ENCODE results near the gene MED12.

Gene MED12

DNA sequence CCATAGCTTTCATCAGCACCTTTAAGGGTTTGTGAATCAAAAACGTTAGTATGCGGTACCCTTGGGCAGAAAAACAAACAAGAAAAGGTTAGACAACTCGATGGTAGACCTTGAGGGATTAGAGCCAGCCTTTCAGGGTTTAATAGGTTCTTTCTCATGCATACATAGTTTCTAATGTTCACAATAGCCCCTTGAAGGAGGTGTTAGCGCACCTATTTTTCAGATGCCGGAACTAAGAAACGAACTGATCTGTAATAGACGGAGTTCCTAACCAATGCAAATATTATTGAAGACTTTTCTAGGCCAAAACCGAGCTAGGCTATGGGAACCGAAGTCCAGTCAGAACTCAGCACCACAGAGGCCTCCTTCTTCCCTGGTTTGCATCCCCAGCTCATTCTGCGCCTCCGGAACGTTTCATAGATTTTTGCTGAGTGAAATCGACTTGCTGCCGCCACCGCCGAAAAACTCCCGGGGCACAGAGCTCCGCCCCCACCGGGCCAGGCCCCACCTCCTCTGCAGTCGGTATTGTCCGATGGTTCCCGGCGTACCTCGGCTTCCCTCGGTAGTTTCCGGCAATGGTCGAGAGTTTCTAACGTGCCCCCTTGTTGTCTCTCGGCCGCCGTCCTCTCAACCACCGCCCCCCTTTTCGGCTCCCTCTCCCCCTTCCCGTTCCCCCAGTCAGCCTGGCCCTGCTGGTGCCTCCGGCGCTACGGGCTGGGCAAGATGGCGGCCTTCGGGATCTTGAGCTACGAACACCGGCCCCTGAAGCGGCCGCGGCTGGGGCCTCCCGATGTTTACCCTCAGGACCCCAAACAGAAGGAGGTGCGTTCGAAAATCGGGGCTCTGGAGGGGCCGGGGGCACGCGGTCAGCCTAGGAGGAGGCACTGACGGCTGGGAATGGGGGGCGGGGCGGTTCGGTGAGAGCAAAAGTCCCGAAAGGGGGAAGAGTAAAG, at the start of gene MED12:
TSS of gene MED12 (plus strand) at position 565 of the 953 bp plus-strand sequence. CDS start at position 724, 159 bp downstream.
- DNase-seq: peak; percentile 89 to 91

GRCh38 chrX:71070531-71070930, 47.9 kb upstream of the MED12 start:
- DNase-seq: no peak

GRCh38 chrX:71081330-71082123, 36.9 kb upstream of the MED12 start:
- no peak for DNase-seq

- no peak for DNase-seq
Measured at GRCh38 chrX:71082124-71082647, 36.2 kb upstream of the MED12 start.

- no peak for DNase-seq
Measured at GRCh38 chrX:71082822-71083221, 35.6 kb upstream of the MED12 start.

DNA sequence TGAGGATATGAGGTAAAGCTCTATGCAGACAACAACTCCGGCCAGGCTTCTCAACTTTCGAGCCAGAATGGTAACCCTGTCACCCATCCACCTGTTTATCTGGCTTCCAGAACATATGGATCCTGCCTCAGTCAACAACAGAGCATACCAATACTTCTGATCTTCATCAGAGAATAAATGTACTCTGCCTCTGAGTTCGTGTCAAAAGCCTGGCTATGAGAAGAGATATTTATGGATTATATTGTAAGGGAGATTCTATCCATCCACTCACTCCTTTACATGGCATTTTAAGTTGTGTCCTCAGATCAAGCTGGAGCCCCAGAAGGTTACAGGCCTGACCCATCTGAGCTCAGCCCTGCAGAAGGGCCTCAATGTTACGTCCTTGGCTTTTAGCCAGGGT, 32.5 kb upstream of the MED12 start:
- no peak for DNase-seq

- DNase-seq: no peak
Measured at GRCh38 chrX:71091263-71091662, 27.1 kb upstream of the MED12 start.

DNA sequence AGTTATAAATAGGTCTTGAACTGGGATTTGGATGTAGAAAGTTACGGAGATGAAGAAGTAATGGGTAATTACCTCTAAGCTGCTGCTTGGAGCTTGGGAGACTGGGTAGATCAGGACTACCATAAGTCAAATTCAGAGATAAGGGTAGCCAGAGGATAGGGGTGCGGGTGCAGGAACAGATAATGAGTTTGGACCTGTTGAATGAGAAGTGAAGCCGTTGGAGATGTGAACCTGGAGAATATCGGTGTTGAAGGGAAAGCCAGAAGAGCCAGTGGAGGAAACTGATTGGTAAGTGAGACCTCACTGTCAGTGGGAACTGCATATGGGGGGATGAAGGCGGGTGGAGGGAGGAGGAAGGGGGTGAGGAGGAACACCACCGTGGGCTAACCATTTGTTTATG, 23.4 kb upstream of the MED12 start:
- no peak for DNase-seq

DNA sequence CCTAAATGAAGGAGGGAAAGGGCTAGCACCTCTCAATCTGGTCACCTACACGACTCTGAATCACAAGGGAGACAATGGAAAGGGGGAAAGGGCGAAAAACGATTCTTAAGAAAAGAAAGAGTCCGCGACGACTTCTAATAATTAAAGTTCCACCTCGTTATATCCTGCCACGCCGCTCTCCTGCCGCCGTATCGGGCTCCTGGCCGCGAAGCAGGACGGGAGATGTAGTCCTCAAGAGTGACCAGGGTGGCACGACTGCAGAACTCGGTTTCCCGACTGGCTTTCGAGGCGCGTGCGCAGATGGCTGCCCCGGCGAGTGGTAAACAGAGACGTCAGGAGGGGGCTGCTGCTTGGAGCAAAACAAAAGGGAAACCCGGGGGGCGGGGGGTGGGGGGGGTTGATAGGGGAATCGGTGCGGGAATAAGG, 22.8 kb upstream of the MED12 start, which contains the start of gene FOXO4:
TSS of gene FOXO4 (plus strand) at position 297 of the 426 bp plus-strand sequence. CDS start 678 bp downstream, outside the sequence.
- peak; percentile 88 to 89 for DNase-seq

- DNase-seq: no peak
Measured at GRCh38 chrX:71095981-71096759, 22.2 kb upstream of the MED12 start.

- DNase-seq: no peak
Measured at GRCh38 chrX:71096760-71097032, 21.7 kb upstream of the MED12 start.

- DNase-seq: peak; percentile 80 to 84
Measured at GRCh38 chrX:71098302-71098701, 20.1 kb upstream of the MED12 start.

- DNase-seq: no peak
Measured at GRCh38 chrX:71098951-71099506, 19.4 kb upstream of the MED12 start.

DNA sequence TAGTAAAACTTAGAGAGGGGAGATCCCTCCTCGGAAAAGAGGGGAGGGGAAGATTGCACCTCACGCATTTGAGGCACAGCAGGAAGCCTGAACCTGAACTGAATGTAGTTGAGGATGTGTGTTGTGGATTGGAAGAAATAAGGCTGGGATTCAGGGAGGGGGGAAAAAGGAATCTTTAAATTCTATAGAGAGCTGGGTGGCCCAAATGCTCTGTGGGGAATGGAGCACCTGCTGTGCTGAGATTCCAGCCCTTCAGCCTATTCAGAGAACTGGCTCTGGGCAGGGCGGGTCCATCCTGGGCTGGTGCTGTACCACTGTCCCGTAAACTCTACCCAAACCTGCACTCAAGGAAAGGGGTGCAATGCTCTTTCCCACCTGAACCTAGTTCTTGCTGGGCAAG, 18.7 kb upstream of the MED12 start:
- no peak for DNase-seq

GRCh38 chrX:71100581-71101505, 17.6 kb upstream of the MED12 start:
- DNase-seq: peak in 1 of 2 experiments; percentile 32

DNA sequence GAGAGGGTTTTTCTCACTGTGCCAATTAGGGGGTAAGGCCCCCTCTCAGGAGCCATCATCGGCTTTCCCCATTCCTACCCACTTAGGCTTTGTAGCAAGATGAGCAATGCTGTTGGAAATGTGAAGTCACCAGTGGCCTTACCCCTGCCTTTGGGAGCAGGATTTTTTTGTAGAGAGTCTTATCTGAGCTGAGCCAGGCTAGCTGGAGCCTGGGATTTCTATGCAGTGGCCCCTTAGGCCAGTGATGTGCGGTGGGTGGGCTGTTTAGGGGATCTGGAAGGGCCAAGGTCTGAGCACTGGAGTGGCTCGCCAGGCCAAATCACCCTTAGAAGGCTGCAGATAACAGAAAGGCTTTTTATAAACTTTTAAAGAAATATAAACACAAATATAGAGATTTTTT, 16.1 kb upstream of the MED12 start:
- no peak for DNase-seq

- peak; percentile 66 for DNase-seq
Measured at GRCh38 chrX:71103110-71103983, 15.0 kb upstream of the MED12 start.

- DNase-seq: no peak
Measured at GRCh38 chrX:71105628-71106027, 12.8 kb upstream of the MED12 start.

DNA sequence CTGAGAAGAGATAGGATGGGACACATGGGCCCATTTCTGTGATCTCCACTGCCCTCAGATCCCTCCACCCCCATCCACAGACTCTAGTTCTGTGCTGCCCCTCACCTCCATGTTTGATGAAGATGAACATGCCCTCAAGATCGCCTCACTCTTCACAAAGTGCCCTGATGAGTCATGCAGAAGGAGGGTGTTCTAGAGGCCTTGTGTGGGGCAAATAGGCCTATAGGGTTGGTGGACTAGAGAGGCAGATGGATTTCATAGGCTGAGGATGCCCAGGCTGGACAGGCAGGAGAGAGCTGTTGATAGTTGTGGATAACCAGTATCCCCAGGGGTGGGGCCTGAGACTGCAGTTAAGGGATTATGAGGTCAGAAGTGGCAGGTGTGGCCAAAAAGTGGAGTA, 12.0 kb upstream of the MED12 start, which contains the start of gene CXorf65:
TSS of gene CXorf65 (minus strand) at position 314 of the 400 bp plus-strand sequence. CDS start at position 130, 184 bp downstream.
- DNase-seq: no peak

GRCh38 chrX:71107245-71107644, 11.2 kb upstream of the MED12 start:
- DNase-seq: no peak

Measured in activated T-cell treated with anti-CD3 and anti-CD28 coated beads, Interleukin-2, amount 50 U/mL, for 48 hours (primary cell).